Astrocyte of the cerebellum (primary cell): ENCODE data around the gene CHAF1A.

ENCODE experiments used
- DNase-seq: peaks from one replicate; pipeline ENCODE4 v3.0.0-alpha.2; 2011; ENCODE audit warnings: low read depth
- H3K4me3 ChIP-seq: 2 replicates; pipeline ENCODE4 v1.5.1; 2011; ENCODE audit warnings: mild to moderate bottlenecking, low read depth, low read length, moderate library complexity
- in situ Hi-C: cut with HindIII; loops from 2 replicates; pipeline ENCODE4 v1.10.0; 2017; ENCODE audit warnings: low sequenced_read_pairs
- TF ChIP-seq, protein P1 (sequence below): IDR thresholded peaks from 2 replicates; pipeline ENCODE4 v1.5.1; 2012; ENCODE audit warnings: low read length, low read depth, moderate library complexity, mild to moderate bottlenecking; ENCODE audit errors: missing control alignments

The CHAF1A gene

DNA sequence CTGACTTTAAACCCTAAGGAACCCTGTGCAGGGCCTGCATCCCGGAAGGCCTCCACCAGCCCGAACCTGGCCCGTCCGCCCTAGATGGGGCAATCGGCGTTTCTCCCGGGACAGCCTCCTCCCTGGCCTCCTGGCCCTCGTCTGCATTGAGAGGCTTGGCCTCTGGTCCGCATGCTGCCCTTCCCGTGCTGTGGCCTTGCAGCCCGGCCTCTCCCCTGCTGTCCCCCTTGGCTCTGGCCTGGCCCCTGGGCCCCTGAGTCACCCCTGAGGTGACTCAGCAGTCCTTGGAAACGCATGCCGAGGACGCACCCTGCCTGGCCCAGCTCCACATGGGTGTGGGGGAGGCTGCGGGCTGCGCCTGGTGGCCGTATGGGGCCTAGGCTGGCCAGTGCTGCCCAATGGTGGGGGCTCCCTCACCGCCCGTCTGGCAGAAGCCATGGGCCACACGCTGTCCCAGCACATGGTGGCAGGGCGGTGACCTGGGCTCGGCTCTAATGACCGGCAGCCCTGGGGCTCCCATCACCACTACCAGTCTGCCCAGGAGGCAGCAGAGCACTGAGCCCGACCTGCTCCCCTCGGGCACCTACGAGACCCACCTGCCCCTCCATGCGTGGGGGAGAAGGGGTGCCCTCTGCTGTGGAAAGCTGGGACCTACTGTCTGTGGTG lies 27.8 kb upstream of the CHAF1A start:
- in situ Hi-C loops: no loop called here
- TF ChIP-seq, protein P1, sequence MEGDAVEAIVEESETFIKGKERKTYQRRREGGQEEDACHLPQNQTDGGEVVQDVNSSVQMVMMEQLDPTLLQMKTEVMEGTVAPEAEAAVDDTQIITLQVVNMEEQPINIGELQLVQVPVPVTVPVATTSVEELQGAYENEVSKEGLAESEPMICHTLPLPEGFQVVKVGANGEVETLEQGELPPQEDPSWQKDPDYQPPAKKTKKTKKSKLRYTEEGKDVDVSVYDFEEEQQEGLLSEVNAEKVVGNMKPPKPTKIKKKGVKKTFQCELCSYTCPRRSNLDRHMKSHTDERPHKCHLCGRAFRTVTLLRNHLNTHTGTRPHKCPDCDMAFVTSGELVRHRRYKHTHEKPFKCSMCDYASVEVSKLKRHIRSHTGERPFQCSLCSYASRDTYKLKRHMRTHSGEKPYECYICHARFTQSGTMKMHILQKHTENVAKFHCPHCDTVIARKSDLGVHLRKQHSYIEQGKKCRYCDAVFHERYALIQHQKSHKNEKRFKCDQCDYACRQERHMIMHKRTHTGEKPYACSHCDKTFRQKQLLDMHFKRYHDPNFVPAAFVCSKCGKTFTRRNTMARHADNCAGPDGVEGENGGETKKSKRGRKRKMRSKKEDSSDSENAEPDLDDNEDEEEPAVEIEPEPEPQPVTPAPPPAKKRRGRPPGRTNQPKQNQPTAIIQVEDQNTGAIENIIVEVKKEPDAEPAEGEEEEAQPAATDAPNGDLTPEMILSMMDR: no peak
- DNase-seq: no peak
- H3K4me3 ChIP-seq: no peak overlapping the region

DNA sequence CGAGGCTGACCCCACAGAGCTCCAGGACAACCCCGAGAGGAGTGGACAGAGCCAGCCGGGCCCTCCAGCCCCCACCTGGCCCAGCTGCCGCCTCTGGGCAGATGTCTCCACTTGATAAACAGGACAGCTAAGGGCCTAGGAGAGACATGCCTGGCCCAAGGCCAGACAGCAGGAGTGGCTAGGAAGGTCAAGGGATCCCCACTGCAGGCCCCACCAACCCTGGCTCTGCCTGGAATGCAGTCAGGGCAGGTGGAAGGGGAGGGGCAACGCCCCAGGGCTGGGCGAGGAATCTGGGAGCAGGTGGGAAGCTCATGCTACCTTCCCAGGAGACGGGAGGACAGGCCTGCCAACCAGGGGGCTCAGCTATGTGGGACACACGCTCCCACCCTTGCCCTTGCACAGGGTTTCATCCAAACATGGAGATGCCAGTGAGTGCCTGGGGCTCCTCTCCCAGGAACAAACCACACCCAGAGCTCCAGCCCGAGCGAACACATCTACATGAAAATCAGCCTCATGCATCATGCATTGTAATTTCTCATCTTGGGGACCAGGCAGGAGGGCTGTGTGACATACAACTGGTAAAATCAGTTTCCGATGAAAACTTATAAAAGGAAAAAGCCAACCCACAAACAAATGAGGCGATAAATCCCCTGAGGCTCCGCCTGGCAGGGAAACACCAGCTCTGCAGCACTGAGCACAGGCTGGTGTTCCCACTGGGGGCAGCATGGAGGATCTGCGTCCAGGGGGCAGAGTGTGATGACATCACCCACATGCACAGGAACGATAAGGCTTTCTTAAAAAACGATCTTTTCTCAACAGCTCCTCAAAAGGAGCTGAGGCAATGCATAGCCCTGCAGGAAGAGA lies 27.0 kb upstream of the CHAF1A start:
- no peak overlapping the region for H3K4me3 ChIP-seq
- DNase-seq: peak; percentile 46
- TF ChIP-seq, protein P1: peak; percentile 63
- in situ Hi-C loops: no loop called here

DNA sequence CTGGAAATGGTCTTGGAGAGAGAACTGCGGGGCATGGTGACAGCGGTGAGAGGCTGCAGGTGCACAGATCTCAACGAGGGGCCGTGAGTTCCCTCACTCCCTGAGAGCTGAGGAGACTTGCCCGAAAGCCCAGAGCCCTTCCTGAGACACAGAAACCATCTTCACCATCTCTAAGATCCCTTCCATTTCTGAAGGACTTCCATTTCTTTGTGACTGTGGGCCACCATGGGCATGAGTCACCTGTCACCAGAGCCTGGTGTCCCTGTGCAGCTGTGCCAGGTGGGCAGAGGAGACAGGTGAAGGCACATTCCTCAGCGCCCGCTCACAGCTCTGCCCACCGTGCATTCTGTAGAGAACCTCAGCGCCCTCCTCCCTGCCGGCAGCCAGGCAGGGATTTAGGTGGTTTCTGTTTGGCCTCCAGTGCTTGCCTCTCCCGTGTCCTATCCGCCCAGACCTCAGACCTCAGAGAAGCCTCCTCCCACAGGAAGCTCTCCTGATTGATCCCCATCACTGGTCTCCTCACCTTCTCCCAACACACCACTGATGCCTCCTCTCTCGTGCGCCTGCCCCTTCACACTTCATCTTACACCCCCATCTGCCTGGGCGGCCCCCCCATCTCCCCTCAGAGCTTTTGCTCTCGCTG lies 26.3 kb upstream of the CHAF1A start:
- in situ Hi-C loops: no loop called here

DNA sequence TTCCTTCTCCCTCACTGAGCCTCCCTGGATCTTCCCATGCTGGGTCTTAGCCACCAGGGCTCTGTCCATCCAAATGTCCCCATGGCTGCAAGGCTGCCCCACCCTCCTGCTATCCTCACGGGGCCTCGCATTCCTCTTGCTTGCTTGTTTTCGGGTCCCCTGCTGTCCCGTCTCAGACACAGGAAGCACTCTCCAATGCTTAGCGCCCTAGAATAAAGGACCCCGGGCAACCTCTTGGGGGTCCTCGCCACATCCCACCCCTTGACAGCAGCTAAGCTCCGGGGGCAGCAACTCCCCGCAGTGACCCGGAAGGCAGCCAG lies 25.8 kb upstream of the CHAF1A start:
- in situ Hi-C loops: no loop called here
- DNase-seq: no peak
- TF ChIP-seq, protein P1: no peak
- H3K4me3 ChIP-seq: no peak overlapping the region

More for the DNA sequence above, 26.3 kb upstream of the CHAF1A start:
- no peak overlapping the region for H3K4me3 ChIP-seq
- no peak for DNase-seq
- TF ChIP-seq, protein P1: no peak

DNA sequence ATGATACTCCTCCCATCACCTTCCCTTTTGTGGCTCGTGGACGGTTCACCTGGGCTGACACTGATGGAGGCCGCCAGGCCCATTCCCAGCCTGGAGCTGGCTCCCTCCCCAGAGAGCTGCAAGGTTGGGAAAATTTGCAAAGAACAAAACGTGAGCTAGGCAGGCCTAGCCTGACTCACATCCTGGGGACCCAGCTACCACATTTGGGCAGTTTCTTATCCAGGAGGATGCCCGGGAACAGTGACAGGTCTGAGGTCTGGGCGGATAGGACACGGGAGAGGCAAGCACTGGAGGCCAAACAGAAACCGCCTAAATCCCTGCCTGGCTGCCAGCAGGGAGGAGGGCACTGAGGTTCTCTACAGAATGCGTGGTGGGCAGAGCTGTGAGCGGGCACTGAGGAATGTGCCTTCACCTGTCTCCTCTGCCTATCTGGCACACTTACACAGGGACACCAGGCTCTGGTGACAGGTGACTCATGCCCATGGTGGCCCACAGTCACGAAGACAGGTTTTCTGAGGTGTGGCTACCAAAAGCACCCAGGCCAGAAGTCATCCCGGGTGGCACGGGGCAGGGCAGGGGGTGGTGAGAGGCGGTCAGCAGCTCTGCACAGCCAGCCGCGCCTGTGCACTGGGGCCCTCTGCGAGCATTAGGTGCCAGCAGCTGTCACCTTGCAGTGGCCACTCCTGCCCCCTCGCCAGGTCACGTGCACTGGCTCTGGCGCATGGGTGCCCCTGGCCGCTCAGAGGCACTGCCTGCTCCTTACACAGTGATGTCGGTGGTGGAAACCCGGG lies 25.3 kb upstream of the CHAF1A start:
- in situ Hi-C loops: no loop called here
- TF ChIP-seq, protein P1: no peak
- DNase-seq: no peak
- no peak overlapping the region for H3K4me3 ChIP-seq

DNA sequence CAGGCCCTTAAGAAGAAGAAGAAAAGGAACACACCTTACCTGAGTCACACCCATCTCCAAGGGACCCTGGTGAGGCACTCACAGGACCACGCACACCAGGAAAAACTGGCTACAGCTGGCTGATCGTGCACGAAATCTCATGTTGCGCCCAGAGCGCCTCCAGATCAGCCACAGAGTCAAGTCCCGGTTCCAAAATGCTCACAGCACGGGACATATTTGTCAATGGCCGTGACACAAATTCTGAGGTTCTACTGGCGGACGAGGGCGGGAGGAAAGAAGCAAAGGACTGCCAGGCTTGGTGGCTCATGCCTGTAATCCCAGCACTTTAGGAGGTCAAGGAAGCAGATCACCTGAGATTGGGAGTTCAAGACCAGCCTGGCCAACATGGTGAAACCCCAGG lies 23.6 kb upstream of the CHAF1A start:
- H3K4me3 ChIP-seq: no peak overlapping the region
- no peak for DNase-seq
- in situ Hi-C loops: no loop called here
- TF ChIP-seq, protein P1: no peak
